Stomach (tissue), 4 donors: ENCODE data around the gene B4GALT4.

ENCODE experiments used
- EP300 ChIP-seq: sonication (generic); formaldehyde crosslinking; IDR thresholded peaks from one replicate; pipeline ENCODE4 v1.6.1; 2017; ENCODE audit warnings: antibody characterized with exemption
- POLR2A ChIP-seq, 4 donors: fragments of 450-650 bp; IDR thresholded peaks; one replicate each; pipeline ENCODE4 v1.6.1; 2016; ENCODE audit warnings: antibody characterized with exemption in 4 of 4, control low read depth in 2 of 4, mild to moderate bottlenecking in 1 of 4, moderate library complexity in 1 of 4
- POLR2AphosphoS5 ChIP-seq, 3 donors: sonication (generic); formaldehyde crosslinking; IDR thresholded peaks; one replicate each; pipeline ENCODE4 v1.6.1; 2016; ENCODE audit warnings: antibody characterized with exemption in 3 of 3
- TF ChIP-seq, protein P1 (sequence below), 7 experiments: fragments of 450-650 bp in 4 of 7; fragments of 200-600 bp in 3 of 7; sonication (generic) in 3 of 7; IDR thresholded peaks; one replicate each; pipeline ENCODE4 v1.5.1; 2016 to 2019; ENCODE audit warnings: antibody characterized with exemption in 7 of 7, control low read depth in 2 of 7, mild to moderate bottlenecking in 1 of 7

- TF ChIP-seq, protein P1, sequence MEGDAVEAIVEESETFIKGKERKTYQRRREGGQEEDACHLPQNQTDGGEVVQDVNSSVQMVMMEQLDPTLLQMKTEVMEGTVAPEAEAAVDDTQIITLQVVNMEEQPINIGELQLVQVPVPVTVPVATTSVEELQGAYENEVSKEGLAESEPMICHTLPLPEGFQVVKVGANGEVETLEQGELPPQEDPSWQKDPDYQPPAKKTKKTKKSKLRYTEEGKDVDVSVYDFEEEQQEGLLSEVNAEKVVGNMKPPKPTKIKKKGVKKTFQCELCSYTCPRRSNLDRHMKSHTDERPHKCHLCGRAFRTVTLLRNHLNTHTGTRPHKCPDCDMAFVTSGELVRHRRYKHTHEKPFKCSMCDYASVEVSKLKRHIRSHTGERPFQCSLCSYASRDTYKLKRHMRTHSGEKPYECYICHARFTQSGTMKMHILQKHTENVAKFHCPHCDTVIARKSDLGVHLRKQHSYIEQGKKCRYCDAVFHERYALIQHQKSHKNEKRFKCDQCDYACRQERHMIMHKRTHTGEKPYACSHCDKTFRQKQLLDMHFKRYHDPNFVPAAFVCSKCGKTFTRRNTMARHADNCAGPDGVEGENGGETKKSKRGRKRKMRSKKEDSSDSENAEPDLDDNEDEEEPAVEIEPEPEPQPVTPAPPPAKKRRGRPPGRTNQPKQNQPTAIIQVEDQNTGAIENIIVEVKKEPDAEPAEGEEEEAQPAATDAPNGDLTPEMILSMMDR (IDR thresholded peaks at IDR 0.05) = no peak
- TF ChIP-seq POLR2A (IDR thresholded peaks at IDR 0.05) (no peak), EP300 (no peak), POLR2AphosphoS5 (IDR thresholded peaks at IDR 0.05) (no peak)
These were observed 48.2 kb upstream of the B4GALT4 start for GRCh38 chr3:119288669-119289403.
